ENCODE data around the gene UNG.
"Not testable (repeated sequence)": the region's sequence is repeated elsewhere in the genome, so short reads cannot be mapped to it uniquely, and the experiment has no call there.

UNG gene

DNA sequence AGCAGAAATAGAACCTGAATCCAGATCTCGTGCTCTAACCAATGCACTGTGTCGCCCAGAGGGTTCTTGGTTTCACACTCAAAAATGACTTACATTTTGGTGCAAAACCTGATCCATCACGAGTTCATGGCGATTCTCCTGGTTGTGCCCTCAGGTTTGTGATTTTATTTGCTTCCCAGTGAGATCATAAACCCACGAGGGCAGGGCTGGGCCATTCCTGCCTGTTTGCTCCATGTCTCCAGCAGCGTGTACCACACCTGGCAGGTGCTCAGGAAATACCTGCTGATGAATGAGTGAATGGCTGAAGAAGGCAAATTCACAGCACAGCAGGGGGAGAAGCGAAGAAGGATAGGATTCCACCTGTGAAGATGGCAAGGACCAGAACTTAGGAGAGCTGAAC is 28.4 kb downstream of the UNG start:
- no peak for DNase-seq

GRCh38 chr12:109126784-109127183 is 29.4 kb downstream of the UNG start:
- DNase-seq: no peak

DNA sequence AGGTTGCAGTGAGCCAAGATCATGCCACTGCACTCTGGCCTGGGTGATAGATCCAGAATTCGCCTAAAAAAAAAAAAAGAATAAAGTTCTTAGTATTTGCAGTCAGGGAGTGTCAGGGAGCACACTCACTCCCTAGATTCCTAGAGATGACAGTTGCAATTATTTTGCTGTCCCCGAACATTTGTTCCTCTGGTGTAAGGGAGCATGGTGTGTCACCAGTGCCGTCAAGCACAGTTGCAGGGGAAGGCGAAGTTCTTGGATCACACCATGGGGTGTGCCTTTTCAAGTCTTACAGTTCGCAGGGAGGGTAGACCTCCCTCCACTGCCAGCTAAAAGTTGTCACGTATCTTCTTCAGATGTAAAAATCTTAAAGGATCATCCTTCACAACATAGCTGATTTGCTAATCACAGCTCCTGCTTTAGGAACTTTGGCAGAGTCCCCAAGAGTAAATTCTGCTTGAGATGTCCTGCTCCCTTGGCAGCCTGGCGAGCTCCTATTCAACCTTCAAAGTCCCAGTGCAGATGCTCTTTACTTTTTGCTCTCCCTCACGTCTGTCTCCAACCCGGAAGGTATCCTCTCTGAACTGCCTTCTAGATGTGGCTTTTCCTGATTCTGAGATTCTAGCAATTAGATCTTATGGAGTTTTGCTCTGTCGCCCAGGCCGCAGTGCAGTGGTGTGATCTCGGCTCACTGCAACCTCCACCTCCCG is 30.3 kb downstream of the UNG start:
- no peak for DNase-seq

DNA sequence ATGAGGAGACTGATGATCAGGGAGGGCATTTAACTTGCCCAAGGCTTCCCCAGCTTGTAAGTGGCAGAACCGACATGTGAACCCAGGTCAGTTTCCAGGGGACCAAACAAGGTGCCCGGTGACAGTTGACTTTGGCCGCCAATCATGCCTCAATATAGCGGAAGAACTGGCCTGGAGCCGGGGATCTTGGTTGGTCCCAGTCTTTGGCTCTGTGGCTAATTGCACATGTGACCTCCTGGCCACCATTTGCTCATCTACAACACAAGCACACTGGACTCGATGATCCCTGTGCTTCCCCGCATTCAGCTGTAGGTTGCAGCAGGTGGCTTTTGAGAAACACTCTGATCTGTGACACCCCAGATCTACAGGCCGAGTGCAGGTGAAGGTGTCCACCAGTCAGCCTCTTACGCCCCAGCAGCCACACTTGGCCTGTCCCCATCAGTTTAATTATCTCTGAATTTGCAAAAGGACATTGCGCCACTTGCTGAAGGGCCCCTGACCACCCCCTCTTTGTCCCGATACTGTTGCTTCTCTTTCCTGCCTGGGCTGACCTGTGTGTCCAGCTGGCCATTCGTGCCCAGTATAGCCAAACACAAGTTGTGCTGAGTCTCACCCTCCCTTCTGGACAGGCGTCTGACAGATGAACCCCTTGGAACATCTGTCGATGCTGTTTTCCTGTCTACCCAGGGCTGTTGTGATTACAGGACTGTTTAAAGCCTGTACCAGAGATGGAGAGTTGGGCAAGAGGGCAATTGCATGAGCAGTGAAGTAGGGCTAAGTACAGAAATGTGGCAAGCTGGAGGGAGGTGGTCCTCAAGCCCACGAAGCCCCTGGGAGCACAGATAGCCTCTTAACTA is 33.1 kb downstream of the UNG start:
- no peak for DNase-seq

GRCh38 chr12:109131154-109132050 is 34.0 kb downstream of the UNG start:
- DNase-seq: no peak

DNA sequence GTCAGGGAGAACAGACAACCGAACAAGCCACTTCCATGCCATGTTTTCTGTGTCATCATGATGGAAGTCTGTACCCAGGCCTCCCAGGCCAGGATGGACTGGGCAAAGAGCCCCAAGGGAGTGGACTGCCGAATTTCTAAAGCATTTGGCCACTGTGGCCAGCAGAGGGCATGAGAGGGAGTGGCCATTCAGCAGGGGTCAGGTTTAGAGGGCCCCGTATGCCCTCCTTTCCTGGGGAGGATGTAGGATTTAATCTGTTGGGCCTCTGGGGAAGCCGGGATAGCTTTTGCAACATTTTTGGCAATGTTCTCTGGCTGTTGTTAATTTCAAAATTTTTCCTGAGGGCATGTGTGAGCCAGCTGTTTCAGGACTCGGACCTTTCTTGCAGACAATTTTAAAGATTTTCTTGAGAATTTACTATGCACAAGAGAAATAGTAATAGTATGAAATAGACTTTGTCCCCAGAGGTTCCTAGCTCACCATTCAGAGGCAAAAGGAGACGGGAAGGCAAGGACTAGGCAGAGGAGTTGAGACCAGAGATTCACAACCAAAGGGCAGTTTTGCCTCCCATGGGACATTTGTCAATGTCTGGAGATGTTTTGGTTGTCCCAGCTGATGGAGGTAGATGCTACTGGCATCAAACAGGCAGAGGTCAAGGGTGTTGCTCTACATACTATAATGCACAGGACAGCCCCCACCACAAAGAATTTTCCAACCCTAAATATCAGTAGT is 37.0 kb downstream of the UNG start:
- DNase-seq: no peak

- DNase-seq: no peak
Measured at GRCh38 chr12:109137055-109137454, 39.7 kb downstream of the UNG start.

- DNase-seq: no peak
Measured at GRCh38 chr12:109139360-109139759, 42.0 kb downstream of the UNG start.

DNA sequence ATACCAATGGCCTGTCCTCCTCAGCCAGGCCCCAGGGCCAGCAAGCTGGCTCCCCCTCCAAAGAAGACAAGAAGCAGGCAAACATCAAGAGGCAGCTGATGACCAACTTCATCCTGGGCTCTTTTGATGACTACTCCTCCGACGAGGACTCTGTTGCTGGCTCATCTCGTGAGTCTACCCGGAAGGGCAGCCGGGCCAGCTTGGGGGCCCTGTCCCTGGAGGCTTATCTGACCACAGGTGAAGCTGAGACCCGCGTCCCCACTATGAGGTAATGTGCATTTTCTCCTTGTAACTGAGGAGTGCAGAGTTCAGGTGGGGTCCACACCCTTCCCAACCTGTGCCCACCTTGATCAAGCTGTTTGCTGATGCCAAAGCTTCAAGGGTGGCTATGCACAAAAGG is 42.4 kb downstream of the UNG start:
- no peak for DNase-seq

DNA sequence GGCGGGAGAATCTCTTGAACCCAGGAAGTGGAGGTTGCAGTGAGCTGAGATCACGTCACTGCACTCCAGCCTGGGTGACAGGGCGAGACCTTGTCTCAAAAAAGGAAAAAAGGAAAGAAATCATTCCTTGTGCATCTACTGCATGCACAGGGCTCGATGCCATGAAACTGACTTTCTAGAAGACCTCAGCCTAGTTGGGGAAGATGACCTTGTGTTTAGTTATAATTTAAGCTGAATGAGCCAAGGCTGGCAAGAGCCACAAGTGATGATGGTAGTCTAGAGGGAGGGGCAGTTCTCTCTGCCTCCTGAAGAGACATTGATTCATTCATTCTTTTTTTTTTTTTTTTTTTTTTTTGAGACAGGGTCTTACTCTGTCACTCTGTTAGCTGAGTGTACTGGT is 43.2 kb downstream of the UNG start:
- DNase-seq: no peak

DNA sequence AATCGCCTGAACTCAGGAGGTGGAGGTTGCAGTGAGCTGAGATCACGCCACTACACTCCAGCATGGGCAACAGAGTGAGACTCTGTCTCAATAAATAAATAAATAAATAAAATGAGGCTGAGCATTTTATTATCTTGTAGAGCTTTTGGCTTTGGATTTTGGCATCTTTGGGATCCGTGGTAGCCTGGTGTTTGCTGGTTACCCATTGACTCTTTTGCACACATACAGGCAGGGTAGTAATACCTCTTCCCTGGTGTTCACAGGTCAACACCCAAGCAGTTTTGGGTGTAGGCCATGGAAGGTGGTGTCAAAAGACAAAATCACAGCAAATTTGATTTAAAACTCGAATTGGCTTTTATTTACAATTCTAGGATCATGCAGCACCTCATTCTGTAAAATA is 46.8 kb downstream of the UNG start:
- DNase-seq: no peak

- DNase-seq: not testable (repeated sequence)
Measured at GRCh38 chr12:109147126-109147525, 49.7 kb downstream of the UNG start.

DNA sequence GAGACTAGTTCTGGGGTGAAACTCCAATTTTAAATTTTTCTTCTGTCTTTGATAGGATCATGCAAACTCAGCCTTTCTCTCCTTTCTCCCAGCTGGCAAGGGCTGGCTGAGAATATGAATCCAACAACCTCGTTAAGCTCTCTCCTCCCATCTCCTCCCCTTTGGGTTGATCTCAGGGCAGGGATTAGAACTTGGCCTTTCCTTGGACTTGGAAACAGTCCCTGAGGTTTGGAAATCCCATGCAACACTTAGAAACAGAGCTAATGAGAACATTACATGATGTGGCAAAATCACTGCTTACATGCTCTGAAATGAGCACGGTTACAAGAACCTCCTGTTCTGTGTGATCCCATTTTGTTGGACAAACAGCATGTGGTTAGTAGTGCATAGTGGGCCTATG is 50.6 kb downstream of the UNG start:
- DNase-seq: no peak

GRCh38 chr12:109150124-109150640 is 52.8 kb downstream of the UNG start:
- no peak for DNase-seq

DNA sequence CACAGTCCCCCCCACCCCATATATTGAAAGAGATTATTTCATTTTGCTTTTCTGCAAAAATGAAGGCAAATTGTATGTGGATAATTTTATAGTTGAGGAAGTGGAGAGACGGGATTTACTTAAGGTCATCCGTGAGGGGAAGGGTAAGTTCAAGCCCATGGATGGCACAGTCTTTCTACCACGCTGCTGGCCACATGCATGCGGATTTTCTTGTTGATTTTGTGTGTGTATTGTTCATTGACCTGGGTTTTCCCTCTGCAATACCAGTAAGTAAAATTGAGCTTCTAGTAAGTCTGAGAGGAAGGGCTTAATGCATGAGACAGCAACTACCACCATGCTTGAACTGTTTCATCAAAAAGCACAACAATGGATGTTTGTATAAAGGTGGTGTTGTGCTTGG is 54.1 kb downstream of the UNG start:
- DNase-seq: no peak

DNA sequence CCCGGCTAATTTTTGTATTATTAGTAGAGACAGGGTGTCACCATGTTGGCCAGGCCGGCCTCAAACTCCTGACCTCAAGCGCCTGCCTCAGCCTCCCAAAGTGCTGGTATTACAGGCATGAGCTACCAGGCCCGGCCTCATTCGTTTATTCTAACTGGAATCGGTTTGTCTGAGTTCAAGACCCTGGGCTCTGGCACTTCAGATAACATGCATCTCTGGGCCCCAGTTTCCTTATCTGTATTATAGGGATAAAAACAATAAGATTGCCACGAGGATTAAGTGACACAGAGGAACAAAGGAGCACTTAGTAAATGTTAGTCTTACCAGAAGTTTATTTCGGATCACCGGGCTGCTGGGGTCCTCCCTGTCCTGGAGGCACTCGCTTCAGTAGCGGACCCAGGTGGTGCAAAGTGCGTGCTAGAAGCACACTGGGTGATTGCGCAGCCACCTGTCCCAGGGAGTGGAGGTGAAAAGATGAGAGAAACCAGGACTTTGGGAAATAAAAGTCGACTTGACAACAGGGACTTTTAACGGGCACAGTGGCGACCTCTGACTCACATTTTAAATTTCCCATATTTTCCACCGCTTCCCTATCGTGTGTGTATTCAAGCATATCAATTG is 56.5 kb downstream of the UNG start:
- no peak for DNase-seq

DNA sequence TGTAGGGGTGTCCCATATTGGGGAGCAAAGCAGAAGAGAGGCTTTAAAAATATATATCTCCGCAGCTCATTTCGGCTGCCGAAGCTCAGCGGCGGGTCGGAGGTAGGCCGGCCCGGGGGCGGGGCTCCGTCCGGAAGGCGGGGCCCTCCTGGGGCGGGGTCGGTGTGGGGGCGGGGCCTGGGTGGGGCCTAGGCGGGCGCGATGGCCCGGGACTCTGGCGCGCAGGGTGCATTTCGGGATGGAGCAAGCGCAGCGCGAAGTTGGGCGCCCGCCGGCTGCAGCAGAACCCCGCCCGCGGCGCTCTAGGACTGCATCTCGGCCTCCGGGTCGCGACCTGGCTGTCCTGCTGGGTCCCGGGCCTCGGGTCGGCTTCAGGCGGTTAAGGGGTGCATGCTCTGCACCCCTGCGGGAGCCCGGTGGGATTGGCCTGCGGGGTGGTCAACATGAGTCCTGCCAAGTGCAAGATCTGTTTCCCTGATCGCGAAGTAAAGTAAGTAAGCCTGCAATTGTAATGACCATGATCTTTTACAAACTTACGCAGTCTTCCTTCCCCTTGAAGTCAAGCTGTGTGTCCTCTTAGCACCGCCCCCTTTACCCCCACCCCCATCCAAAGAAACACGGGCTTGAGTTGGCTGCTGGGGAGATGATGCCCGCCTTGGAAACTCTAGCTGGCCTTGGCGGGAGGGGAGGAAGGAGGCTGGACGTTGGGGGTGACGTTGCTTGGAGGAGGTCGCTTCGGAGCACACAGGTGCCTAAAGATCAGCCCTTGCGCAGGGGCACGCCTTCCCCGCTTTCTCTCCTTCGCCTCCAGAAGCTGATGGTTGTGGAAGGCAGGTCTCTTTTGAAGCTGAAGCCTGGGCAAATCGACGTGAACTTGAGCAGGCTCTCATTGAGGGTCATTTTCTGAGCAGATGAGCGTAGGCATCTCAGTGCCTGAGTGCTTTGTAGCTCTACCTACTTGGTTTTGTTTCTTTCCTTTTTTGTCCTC is 57.3 kb downstream of the UNG start:
- peak; percentile 48 to 54 for DNase-seq

DNA sequence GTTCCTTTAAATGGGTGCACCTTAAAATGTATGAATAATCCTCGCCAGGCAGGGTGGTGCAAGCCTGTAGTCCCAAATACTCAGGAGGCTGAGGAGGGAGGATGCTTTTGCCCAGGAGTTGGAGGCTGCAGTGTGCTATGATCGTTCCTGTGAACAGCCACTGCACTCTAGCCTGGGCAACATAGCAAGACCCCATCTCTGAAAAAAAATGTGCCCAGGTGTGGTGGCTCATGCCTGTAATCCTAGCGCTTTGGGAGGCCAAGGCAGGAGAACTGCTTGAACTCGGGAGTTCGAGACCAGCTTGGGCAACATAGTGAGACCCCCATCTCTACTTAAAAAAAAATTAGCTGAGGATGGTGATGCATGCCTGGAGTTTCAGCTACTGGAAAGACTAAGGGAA is 58.6 kb downstream of the UNG start:
- no peak for DNase-seq

DNA sequence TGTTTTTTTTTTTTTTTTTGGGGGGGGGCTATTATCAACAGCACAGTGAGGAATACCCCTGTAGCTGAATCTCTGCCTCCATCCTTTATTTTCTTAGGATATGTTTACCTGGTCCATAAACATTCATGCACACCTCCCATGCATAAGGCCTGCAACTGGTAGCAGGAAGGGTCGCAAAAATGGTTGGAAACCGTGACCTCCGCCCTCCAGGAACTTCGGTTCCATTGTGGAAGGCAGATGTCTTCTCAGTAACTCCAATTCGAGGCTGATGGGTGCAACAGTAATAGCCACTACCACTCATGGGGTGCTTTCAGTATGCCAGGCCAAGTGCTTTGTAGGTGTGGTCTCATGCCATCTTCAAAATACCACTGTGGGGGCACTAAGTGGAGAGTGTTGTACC is 59.2 kb downstream of the UNG start:
- no peak for DNase-seq

- no peak for DNase-seq
Measured at GRCh38 chr12:109157986-109158385, 60.6 kb downstream of the UNG start.

GRCh38 chr12:109160433-109160832 is 63.0 kb downstream of the UNG start:
- no peak for DNase-seq
